Keratinocyte (primary cell): ENCODE results near the gene CCDC15. TPM values are rescaled to one million over a fixed set of nuclear protein-coding genes. Genes with fewer than 3 reads are reported as not detected.

Experiments used
- DNase-seq: peaks from one replicate; pipeline ENCODE4 v3.0.0-alpha.2; 2011; ENCODE audit warnings: low read depth, missing footprints, low spot score
- FAIRE-seq: peaks from 2 replicates; lab custom pipeline; 2011; peaks lifted over from hg19 to GRCh38; lab: Jason Lieb, UNC
- H2AFZ ChIP-seq: 2 replicates; pipeline ENCODE4 v1.6.0; 2012; ENCODE audit warnings: low read length, control low read depth, inconsistent platforms; ENCODE audit not compliant: control insufficient read depth
- H3K27ac ChIP-seq: 2 replicates; pipeline ENCODE4 v1.5.1; 2011; ENCODE audit warnings: low read length; ENCODE audit not compliant: control insufficient read depth, insufficient read depth
- H3K27me3 ChIP-seq: 3 replicates; pipeline ENCODE4 v1.6.0; 2011; ENCODE audit warnings: low read length; ENCODE audit not compliant: control insufficient read depth, insufficient read depth; ENCODE audit errors: extremely low read depth
- H3K36me3 ChIP-seq, 2 experiments: 2 replicates in 1 of 2; 3 replicates in 1 of 2; pipeline ENCODE4 v1.5.1; 2011; ENCODE audit warnings: low read length in 2 of 2, mild to moderate bottlenecking in 1 of 2; ENCODE audit not compliant: control insufficient read depth in 2 of 2, insufficient read depth in 2 of 2; ENCODE audit errors: extremely low read depth in 1 of 2
- H3K4me1 ChIP-seq: 3 replicates; pipeline ENCODE4 v1.5.1; 2011; ENCODE audit warnings: low read length; ENCODE audit not compliant: control insufficient read depth, insufficient read depth; ENCODE audit errors: extremely low read depth
- H3K4me2 ChIP-seq: 3 replicates; pipeline ENCODE4 v1.6.0; 2011; ENCODE audit warnings: low read depth, low read length; ENCODE audit not compliant: control insufficient read depth, insufficient read depth; ENCODE audit errors: extremely low read depth
- H3K4me3 ChIP-seq, 3 experiments: fragments of 200-600 bp in 1 of 3; sonication (generic) in 1 of 3; 2 replicates in 2 of 3; 3 replicates in 1 of 3; pipeline ENCODE4 v1.5.1; 2011 to 2016; ENCODE audit warnings: low read length in 3 of 3, mild to moderate bottlenecking in 3 of 3, control low read depth in 2 of 3, inconsistent platforms in 1 of 3, low read depth in 1 of 3, mixed read lengths in 1 of 3, mixed run types in 1 of 3, moderate library complexity in 1 of 3; ENCODE audit not compliant: control insufficient read depth in 2 of 3, insufficient read depth in 2 of 3; ENCODE audit errors: extremely low read depth in 1 of 3
- H3K79me2 ChIP-seq: 2 replicates; pipeline ENCODE4 v1.6.0; 2012; ENCODE audit warnings: low read length; ENCODE audit not compliant: control insufficient read depth, insufficient read depth
- H3K9ac ChIP-seq: 3 replicates; pipeline ENCODE4 v1.6.0; 2011; ENCODE audit warnings: low read length; ENCODE audit not compliant: control insufficient read depth, insufficient read depth; ENCODE audit errors: extremely low read depth
- H3K9me1 ChIP-seq: 3 replicates; pipeline ENCODE4 v1.6.0; 2011; ENCODE audit warnings: low read length; ENCODE audit not compliant: control insufficient read depth, insufficient read depth; ENCODE audit errors: extremely low read depth
- H3K9me3 ChIP-seq: 2 replicates; pipeline ENCODE4 v1.5.1; 2012; ENCODE audit warnings: low read depth, low read length; ENCODE audit not compliant: control insufficient read depth
- H4K20me1 ChIP-seq: 3 replicates; pipeline ENCODE4 v1.6.0; 2011; ENCODE audit warnings: low read length; ENCODE audit not compliant: control insufficient read depth, insufficient read depth; ENCODE audit errors: extremely low read depth
- EZH2 ChIP-seq: IDR thresholded peaks from one replicate; pipeline ENCODE4 v1.6.1; 2012; ENCODE audit warnings: inconsistent platforms, mild to moderate bottlenecking, low read length, moderate library complexity
- dilution Hi-C: fragments of 300-500 bp; cut with MboI; formaldehyde crosslinking; loops from one replicate; pipeline ENCODE4 v1.7.0; 2020; ENCODE audit warnings: low sequenced_read_pairs; ENCODE audit not compliant: extremely low pct_ligation_motif_present
- polyA plus RNA-seq, 5 experiments: library from polyadenylated mRNA; depleted of rRNA in 3 of 5; stranded (reverse) in 3 of 5; stranded (forward) in 1 of 5; unstranded in 1 of 5; fragments of >200 nt; gene quantifications; 1 replicate in 1 of 5; 2 replicates in 3 of 5; 3 replicates in 1 of 5; pipeline versions ENCODE4 v1.2.1 to v1.2.3, GENCODE V29; 2011 to 2012; ENCODE audit warnings: missing spikeins in 2 of 5, low read depth in 1 of 5, low replicate concordance in 1 of 5
- TF ChIP-seq, protein P1 (sequence below), 3 experiments: IDR thresholded peaks in 1 of 3; conservative IDR thresholded peaks in 1 of 3; optimal IDR thresholded peaks in 1 of 3; 2 replicates in 2 of 3; 3 replicates in 1 of 3; pipeline versions ENCODE3 to v1.5.1; 2011; ENCODE audit warnings: low read length in 3 of 3, mild to moderate bottlenecking in 3 of 3, moderate library complexity in 2 of 3, control low read depth in 1 of 3, inconsistent platforms in 1 of 3; ENCODE audit not compliant: insufficient read depth in 2 of 3; ENCODE audit errors: extremely low read depth in 1 of 3

Gene CCDC15
- polyA plus RNA-seq, 1 donor (not counting 4 experiments of a cell fraction or from before 2014, with no cell fraction given), result 2.0 TPM

DNA sequence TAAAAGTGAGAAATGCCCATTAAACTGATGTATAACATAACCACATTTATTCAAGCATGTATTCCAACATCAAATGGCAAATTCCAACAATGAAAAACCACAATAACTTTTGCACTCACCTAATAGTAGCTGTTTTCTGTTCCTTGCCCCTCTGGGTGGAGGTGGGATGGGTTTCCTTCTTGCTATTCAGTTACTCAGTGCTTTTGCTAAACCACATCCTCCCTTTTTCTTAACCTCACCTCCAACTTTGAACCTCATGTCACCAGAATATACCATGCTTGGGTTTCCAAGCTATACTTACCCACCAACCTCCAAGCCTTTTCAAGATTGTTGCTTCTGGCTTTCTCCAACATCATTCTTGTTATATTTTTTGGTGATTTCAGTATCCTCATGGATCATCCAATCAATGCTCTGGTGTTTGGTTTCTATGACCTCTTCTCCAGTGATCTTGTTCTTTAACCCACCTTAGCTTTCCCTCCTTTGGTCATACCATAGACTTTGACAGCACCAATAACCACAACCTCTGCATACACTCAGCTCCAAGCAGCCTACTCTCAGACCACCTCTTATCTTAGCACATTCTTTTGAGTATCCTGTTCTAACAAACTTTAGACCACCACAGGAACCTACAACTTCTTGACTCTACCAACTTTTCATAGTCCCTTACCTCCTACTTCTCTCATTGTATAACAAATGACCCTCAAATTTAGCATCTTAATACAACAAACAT, 3.2 kb upstream of the CCDC15 start:
- no peaks in the 10 kb centered on the region for H4K20me1 ChIP-seq
- no peak overlapping the region for H3K4me3 ChIP-seq
- no peaks in the 10 kb centered on the region for H3K27me3 ChIP-seq
- dilution Hi-C loops, result no loop called here
- H3K9ac ChIP-seq, result no peak overlapping the region
- no peak for DNase-seq
- no peak for FAIRE-seq
- H3K36me3 ChIP-seq, result no peaks in the 10 kb centered on the region
- no peaks in the 10 kb centered on the region for H3K79me2 ChIP-seq
- no peak for TF ChIP-seq EZH2
- TF ChIP-seq, protein P1, sequence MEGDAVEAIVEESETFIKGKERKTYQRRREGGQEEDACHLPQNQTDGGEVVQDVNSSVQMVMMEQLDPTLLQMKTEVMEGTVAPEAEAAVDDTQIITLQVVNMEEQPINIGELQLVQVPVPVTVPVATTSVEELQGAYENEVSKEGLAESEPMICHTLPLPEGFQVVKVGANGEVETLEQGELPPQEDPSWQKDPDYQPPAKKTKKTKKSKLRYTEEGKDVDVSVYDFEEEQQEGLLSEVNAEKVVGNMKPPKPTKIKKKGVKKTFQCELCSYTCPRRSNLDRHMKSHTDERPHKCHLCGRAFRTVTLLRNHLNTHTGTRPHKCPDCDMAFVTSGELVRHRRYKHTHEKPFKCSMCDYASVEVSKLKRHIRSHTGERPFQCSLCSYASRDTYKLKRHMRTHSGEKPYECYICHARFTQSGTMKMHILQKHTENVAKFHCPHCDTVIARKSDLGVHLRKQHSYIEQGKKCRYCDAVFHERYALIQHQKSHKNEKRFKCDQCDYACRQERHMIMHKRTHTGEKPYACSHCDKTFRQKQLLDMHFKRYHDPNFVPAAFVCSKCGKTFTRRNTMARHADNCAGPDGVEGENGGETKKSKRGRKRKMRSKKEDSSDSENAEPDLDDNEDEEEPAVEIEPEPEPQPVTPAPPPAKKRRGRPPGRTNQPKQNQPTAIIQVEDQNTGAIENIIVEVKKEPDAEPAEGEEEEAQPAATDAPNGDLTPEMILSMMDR (optimal IDR thresholded peaks at IDR 0.05 in 1 of 3, IDR thresholded peaks at IDR 0.05 in 1 of 3, conservative IDR thresholded peaks at IDR 0.05 in 1 of 3; ENCODE audit: extremely low read depth in 1 of 3, insufficient read depth in 2 of 3, low read length in 3 of 3), result no peak
- peaks cover 19% of the 10 kb centered on the region for H3K4me1 ChIP-seq
- no peaks in the 10 kb centered on the region for H3K9me1 ChIP-seq
- no peak overlapping the region for H2AFZ ChIP-seq
- no peaks in the 10 kb centered on the region for H3K9me3 ChIP-seq
- no peak overlapping the region for H3K4me2 ChIP-seq
- no peak overlapping the region for H3K27ac ChIP-seq

DNA sequence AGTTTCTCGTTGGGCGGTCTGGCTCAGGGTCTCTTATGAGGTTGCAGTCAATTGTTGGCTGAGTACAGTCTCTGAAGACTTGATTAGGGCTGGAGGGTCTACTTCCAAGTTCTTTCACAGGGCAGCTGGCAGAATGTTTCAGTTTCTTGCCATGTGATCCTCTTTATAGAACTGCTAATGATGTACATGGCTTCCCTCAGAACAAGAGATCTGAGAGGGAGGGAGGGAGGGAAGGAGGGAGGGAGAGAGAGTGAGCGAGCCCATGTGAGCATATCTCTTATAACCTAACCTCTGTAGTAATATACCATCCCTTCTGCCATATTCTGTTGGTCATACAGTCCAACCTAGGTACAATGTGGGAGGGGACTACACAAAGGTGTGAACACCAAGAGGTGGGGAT, 2.7 kb upstream of the CCDC15 start:
- H3K4me3 ChIP-seq, result no peak overlapping the region
- dilution Hi-C loops, result no loop called here
- no peak overlapping the region for H3K4me2 ChIP-seq
- H3K79me2 ChIP-seq, result no peaks in the 10 kb centered on the region
- H3K9me3 ChIP-seq, result no peaks in the 10 kb centered on the region
- H3K36me3 ChIP-seq, result no peaks in the 10 kb centered on the region
- H3K9me1 ChIP-seq, result no peaks in the 10 kb centered on the region
- H3K9ac ChIP-seq, result no peak overlapping the region
- H3K27me3 ChIP-seq, result no peaks in the 10 kb centered on the region
- DNase-seq (no peak), FAIRE-seq (no peak)
- H2AFZ ChIP-seq, result no peak overlapping the region
- peaks cover 18% of the 10 kb centered on the region for H3K4me1 ChIP-seq
- H3K27ac ChIP-seq, result no peak overlapping the region
- H4K20me1 ChIP-seq, result no peaks in the 10 kb centered on the region
- TF ChIP-seq, protein P1 (optimal IDR thresholded peaks at IDR 0.05 in 1 of 3, IDR thresholded peaks at IDR 0.05 in 1 of 3, conservative IDR thresholded peaks at IDR 0.05 in 1 of 3; ENCODE audit: extremely low read depth in 1 of 3, insufficient read depth in 2 of 3, low read length in 3 of 3), result no peak
- no peak for TF ChIP-seq EZH2
